HG02571 (cell line): ENCODE measurements around the gene MAFB.

Experiments used
- ATAC-seq: cut with Tn5 transposase; IDR thresholded peaks from one replicate; pipeline ENCODE4 v1.9.1; 2021; ENCODE audit warnings: mild to moderate bottlenecking, moderate library complexity; ENCODE audit not compliant: unreplicated experiment

The MAFB gene

DNA sequence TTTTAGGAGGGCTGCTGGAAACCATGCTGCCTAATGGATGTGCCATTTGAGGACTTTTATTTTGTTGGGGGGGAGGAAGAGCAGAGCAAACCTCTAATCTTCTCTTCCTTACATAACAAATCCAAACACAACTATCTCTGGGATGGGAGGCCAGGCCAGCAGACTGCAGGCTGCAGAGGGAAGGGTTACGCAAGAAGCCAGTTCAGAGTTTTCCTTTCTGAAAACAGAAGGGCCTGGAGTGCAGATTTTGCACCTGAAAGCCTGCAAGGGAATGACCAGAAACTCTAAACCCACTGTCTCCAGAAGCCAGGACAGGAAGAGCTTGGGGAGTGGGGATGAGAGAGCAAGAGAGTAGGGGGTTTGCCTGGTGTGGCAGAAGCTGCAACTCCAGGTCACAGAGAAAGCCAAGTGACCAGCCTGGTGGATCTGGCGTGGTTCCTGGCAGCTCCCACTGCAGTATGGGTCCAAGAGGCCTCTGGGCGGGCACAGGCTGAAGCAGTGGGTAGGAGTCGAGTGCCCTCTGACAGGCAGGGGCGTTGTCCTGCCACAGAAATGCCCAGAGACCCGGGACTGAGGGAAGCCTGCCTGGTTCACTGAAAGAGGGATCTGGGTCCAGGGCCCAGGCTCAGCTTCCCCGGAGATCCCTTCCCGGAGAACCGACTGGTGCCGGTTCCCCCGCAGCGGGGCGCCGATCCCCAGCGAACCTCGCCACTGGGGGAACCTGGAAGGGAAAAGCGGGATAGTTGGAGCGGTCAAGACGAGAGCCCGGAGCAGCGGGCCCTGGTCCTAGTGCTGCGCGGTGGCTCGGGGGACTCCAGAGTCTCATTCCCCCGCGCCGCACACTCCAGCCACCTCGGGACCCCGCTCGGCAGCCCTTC is 6.7 kb downstream of the MAFB start:
- no peak for ATAC-seq

DNA sequence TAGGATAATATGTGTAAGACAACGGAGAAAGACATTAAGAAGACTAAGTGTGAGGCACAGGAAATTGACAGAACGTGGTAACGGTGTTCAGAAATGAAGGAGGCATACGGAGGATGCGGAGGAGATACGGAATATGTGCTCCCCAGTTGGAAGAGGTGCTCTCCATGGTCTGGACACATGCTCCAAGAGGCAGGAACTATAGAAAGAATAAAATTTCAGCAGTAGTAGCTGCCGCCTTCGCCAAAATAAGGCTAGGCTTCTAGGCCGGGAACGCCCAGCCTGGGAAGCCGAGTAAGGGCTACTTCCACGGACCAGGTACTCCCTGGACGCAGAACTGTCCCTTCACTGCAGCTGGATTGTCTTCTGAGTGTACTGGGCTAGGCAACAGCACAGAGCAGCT is 7.4 kb downstream of the MAFB start:
- ATAC-seq = no peak

DNA sequence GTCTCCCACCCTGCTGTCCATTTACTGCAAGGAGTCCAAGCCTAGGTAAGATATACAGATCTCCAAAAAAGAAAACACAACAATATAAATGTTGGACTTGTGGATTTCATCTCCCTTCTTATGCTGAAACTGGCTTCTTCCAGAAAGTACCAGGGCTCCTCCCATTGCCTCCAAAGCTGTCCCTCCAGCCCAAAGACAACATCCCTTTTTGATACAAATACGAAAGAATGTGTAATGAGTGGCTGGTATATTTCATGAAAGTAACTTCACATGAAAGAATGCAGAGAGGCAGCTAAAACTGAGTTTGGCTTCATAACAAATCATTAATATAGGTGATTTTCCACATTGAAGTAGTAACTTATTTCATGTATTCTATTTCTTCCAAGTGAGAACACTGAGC is 7.9 kb downstream of the MAFB start:
- ATAC-seq = no peak

DNA sequence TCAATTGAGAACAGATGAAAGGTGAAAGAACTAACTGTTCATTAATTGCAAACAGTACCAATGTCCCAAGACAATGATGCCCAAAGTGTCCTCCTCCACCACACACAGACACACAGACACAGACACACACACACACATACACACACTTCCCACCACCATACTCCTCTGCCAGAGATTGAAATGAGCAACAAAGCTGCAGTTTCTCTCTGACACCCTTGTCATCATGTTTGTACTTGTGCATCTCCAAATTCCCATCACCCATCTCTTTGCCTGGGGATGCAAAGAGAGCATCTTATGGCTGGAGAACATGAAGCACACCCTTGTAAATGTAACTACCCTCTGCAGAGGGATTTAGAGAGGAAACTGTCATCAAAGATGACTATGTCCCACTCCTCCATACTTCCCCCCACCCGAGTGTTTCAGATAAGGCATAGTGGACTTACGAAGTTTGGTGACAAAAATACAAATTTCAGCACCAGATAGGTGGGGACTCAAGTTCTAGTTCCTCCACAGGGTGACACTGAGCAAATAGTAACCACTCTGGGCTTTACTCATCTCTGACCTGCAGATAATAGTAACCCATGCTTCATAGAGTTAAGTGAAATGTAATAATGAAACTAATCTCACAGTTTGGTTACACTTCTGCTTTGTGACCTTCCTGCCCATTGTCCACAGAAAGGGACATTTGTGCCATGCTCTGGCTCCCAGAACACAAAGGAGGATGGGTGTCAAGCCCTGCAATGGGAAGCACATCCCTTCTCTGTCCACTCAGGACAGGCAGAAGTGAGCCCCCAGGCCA is 8.7 kb downstream of the MAFB start:
- no peak for ATAC-seq

DNA sequence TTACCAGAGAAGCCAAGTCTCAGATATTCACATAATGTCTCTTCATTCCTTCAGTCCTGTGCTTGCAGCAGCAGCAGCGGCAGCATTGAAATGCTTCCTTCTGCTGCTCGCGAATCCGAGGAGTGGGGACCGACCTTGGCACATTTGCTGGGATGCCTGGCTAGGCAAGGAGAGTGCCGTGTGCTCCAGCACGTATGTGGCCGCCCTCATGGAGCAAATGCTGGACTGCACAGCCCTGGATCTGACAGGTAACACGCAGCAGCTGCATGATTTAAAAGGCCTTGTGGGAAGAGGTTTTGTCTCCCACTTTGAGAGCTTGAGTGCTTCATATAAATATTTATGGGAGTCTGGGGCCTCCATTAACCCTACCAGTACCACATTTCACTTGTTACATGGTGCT is 9.9 kb downstream of the MAFB start:
- no peak for ATAC-seq

DNA sequence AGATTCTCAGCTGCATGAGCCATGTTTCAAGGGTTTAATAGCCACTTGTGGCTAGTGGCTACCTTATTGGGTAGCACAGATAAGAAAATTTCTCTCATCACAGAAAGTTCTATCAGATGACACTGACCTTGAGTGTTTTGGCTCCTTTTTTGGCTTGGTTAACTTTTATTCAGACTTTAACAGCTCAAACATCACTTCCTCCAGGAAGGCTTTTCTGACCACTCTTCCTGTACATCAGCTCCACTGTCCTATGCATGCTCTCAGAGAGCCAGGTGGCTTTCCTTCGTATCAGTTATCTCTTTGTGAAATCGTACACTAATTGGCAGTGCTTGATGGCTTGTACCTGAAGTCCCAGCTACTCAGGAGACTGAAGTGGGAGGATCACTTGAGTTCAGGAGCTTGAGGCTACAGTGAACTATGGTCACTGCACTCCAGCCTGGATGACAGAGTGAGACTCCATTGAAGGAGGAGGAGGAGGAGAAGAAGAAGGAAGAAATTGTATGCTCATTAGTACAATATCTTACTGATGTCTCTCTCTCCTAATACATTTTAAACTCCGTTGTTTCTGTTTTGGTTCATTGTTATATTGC is 10.7 kb downstream of the MAFB start:
- ATAC-seq = no peak

DNA sequence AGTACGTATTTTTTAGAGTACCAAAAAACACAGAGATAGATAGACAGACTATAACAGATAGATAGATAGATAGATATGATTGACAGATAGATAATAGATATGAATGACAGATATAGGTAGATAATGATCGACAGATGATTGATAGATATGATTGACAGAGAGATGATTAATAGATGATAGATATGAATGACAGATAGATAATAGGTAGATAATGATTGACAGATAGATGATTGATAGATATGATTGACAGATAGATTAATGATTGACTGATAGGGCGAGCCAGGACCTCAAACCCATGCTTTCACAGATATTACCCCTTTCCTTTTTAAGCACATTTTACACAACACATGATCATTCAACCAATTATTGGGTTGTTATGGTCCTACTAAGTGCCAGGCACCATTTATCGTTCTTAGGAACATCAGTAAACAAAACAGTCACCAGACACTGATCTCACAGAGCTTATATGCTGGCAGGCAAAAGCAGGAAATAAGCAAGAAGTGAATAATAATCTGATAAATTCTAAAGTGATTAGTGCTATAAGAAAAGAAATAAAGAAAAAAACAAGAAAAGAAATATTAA is 11.6 kb downstream of the MAFB start:
- no peak for ATAC-seq

DNA sequence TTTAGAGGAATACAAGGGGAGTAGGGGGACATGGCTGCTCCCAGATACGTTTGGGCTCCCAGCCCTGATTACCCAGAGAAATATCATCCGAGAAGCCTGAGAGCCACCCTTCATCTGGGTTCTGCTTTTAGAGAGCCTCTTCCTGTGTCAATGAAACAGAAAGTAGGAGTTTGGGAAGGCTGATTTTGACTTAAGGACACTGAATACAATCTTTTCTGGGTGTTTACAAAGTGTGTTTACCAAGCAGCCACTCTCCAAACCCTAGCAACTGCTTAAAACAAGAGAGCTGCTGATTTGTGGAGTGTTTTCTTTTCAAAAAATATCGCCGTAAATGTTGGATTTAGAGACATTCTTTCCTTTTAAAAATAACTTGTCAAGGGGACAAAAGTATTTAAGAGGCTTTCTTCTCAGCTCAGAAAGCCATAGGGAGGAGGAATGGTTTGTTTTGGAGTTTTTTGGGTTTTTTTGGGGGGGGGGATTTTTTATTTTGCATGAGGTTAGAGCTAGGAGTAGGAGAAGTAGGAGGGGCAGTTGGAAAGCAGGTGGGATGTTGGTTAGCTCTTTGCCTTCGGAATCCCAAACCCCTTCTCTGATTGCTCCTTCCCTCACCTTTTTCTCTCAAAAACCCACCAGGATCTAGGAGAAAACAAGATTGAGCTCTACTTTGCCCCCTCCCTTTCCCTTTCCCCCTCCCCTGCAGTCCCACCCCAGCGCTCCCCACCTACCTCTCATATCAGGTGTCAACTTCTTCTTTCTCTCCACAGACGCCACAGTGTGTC is 12.4 kb downstream of the MAFB start:
- ATAC-seq = no peak

DNA sequence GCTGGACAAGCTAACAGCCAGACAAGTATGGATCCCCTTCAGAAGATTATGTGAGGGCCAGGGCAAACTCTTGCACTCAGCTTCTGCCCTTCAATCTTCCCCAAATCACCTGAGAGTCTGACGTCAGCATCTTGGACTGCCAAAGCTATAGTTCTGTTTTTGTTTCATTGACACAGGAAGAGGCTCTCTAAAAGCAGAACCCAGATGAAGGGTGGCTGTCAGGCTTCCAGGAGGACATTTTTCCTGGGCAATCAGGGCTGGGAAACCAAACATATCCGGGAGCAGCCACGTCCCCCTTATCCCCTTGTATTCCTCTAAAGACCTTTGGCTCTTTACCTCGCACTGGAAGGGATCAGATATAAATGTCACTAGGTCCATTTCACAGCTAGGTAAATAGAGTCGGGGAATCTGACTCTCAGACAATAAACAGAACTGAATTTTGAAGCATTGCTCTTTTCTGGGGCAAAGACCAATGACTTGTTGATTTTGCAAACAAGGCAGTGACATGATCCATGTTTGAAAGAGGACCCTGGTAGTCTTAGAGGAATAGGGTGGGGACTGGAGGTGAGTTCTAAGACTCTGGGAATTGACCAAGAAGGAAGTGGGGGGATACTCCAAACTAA is 13.3 kb downstream of the MAFB start:
- ATAC-seq = no peak

DNA sequence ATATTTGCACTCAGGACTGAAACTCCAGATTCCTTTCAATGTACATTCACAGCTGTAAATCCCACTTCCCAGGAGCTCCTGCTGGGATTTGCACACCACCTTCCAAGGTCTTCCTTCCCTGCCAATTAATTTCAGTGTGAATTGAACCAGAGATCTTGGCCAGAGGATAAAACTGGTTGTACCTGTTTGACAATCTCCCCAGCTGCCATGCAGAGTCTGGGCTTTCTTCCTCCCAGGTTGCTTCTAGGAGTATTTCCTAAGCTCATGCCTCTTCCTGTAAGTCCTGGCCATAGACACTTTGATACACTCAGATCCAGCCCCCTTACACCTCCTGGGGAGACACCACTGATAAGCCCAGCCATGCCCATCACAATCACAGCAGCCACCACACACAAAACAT is 15.6 kb downstream of the MAFB start:
- no peak for ATAC-seq

DNA sequence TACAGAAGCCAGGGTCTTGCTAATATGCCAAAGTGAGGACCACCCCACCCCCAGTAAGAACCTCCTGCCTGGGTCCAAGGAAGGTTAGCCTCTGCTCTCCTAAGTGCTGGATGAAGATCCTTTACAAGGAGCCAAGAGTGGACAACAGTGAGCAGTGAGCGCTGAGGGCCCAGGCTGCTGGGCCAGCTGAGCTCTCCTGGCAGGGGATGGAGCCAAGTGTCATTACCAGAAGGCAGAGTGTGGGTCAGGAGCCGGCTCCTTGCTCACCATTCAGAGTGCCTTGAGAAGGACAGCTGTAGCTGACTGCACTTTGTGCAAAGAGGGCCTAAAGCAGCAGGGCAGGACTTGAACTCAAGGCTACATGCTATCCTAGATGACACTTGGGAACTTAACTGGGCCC is 16.9 kb downstream of the MAFB start:
- no peak for ATAC-seq

DNA sequence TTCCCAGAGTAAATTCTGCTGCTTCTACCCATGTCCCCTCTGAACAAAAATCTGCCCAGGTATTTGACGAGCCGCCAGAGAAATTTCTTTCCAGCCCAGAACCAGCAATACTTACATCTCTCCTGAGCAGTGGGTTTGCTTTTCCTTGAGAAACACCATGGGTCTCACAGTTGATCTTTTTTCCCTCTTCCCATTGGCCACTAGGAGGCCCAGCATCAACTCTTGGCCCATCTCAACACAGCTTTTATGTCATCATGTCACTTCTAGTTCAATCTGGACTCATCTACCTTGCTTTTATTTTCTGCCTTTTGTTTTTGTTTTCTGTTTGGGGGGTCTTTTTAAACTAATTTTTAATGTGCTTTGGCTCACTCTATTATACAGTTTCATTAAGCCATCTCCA is 18.8 kb downstream of the MAFB start:
- ATAC-seq = no peak

DNA sequence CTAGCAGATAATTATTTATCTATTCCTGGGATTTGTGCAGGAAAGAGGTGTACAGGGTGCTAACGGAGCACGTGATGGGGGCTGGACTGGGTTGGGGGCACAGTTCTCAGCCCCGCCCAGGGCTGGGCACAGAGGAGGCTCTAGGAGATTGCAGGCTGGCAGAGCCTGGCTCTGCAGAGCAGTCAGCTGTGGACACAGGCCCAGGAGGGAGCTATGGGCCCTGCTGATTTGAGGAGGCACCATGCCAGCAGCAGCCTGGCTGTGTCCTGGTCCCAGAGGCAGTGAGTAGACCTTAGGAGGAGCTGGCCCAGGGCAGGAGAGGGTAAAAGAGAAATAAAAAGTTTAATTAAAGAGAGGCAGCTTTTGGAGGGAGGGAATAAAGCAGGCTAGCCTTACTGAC is 19.3 kb downstream of the MAFB start:
- ATAC-seq = no peak

DNA sequence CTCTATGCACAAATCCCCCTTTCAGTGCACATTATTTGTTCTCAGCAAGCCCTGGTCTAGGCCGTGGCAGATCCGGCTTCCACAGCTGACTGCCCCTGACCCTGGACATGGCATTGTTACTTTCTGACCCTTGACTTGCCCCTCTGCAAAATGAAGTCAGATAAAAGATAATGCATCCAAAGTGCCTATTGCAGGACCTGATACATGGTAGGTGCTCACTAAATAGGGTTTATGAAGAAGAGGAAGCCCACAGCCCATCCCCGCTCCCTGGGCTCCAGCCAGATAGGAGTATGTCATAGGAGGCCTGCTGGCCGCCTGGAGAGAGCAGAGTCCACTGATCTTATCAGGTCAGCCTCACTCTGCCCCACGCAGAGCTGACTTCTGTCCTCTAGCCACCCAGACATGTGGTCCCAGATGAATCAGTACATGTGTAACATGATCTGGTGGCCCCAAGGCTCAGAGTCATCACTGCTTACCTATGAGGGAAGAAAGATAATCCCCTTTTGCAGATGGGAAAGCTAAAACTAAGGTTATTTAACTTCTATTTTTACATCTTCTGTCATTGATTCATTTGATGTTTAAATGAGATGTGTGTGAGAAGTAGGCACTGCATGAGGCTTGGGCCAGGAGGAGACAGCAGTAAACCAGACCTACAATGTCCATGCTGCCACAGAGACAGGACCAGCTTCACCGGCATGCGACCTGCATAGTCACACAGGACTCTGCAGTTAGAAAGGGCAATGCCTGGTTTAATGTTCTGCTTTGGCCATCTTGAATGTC is 20.4 kb downstream of the MAFB start:
- no peak for ATAC-seq

DNA sequence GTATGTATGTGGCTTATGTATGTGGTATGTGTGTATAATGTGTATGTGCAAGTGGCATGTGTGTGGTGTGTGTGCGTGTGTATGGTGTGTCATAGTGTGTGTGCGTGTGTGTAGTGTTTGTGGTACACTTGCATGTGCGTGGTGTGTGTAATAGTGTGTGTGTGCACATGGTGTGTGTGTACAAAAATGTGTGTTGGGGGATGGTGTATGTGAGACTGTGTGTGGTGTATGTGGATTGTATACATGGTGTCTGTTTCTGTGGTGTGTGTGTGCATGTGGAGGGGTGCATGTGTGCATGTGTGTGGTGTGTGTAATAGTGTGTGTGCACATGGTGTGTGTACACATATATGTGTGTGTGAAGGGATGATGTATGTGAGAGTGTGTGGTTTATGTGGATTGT is 21.5 kb downstream of the MAFB start:
- no peak for ATAC-seq

DNA sequence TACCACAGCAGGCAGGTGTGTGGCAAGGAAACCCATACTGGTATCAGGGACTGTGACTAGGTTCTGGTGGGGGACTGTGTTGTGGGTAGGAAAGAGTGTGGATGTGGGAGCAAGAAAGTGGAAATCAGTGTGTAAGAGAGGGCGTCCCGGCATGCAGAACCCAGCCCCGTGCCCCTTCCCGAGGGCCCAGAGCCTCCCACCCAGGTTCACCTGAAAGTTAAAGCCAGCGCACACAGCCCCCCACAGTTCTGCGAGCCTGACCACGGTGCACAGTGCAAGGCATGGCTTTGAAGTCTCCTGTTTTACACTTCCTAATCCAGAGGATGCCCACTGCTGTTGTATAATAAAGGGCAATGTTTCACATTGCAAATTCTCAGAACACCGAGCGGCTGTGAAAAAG is 22.7 kb downstream of the MAFB start:
- no peak for ATAC-seq

DNA sequence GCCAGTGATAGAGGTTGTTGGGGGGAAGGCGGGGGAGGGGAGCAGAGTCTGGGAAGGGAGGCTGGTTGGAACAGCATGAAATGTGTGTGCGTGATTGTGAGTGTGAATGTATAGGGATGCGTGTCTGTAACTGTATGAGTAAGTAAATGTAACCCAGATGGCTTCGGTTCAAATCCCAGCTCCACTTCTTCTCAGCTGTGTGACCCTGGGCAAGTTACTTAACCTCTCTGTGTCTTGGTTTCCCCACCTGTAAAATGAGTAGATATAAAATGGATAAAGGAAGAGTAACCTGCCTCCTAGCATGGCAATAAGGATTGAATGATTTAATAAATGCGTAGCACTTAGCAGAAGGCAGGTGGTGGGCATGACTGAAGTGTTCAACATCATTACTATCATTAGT is 24.1 kb downstream of the MAFB start:
- ATAC-seq = no peak

DNA sequence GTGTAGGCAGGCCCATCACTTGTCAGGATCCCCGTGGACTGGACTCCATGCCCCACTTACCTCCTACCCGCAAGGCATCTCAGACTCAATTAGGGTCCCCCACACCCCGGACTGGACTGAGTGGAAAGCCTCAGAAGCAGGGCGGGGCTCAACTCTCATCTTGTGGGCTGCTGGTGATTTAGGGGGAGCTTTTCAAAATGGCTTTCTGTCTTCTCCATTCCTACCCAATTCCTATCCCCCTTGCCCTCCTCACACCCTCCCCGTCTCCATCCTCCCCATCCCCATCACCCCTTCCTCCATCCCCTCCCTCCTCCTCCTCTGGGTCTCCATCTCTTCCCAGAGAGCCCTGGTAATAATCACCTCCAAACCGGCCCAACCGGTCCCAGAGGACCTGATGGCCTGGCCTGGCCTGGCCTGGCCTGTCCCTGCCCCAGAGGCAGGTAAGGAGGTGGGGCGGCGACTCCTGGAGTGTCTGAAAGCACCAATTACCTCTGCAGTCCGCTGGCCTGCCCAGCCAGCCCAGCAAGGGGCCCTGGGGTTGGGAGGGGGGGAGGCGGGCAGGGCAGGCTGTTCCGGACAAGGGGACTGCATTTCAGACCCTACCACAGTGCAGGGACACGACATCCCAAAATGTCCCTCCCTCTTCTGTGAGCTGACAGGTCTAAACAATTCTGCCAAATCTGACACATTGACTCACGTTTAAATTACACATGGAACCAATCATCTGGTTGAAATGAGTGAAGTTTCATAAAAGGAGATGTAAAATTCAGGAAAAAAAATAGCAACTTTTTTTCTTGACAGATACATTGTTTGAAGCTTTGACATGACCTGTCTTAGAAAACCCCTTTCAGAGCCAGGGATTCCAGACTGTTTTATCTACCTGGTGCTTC is 24.8 kb downstream of the MAFB start:
- no peak for ATAC-seq
